OCI-LY3 (cell line): Measurements from ENCODE around the gene SPEM2.

Source experiments
- H2AFZ ChIP-seq: fragments of 200-600, 300-600 bp; shearing (Covaris generic); 2 replicates; pipeline ENCODE4 v1.6.0; 2014; ENCODE audit warnings: antibody characterized with exemption, low read depth, low read length
- H3K27ac ChIP-seq: fragments of 200-600, 300-600 bp; sonication (generic); 2 replicates; pipeline ENCODE4 v1.5.1; 2014; ENCODE audit warnings: mild to moderate bottlenecking, low read length, moderate library complexity, mixed read lengths
- H3K27me3 ChIP-seq: fragments of 200-600, 300-600 bp; sonication (generic); 2 replicates; pipeline ENCODE4 v1.6.1; 2014; ENCODE audit warnings: low read depth, low read length, mixed read lengths
- H3K36me3 ChIP-seq: fragments of 200-600, 300-600 bp; sonication (generic); replicated peaks from 2 replicates; pipeline ENCODE3; 2014; ENCODE audit warnings: low read depth, low read length, mixed read lengths
- H3K4me1 ChIP-seq: fragments of 300-600, 200-600 bp; sonication (generic); 2 replicates; pipeline ENCODE4 v1.6.1; 2014; ENCODE audit warnings: low read length, mixed read lengths
- H3K4me2 ChIP-seq: fragments of 200-600, 300-600 bp; sonication (generic); 2 replicates; pipeline ENCODE4 v1.6.1; 2014; ENCODE audit warnings: low read length, mixed read lengths
- H3K4me3 ChIP-seq: fragments of 300-600, 200-600 bp; sonication (generic); 2 replicates; pipeline ENCODE4 v1.5.1; 2014; ENCODE audit warnings: antibody characterized with exemption, mild to moderate bottlenecking, low read length, moderate library complexity
- H3K79me2 ChIP-seq: fragments of 300-600, 200-600 bp; shearing (Covaris generic); 2 replicates; pipeline ENCODE4 v1.6.1; 2014; ENCODE audit warnings: mild to moderate bottlenecking, low read length, mixed read lengths
- H3K9ac ChIP-seq: fragments of 300-600, 200-600 bp; shearing (Covaris generic); 2 replicates; pipeline ENCODE4 v1.6.0; 2014; ENCODE audit warnings: mild to moderate bottlenecking, low read length, moderate library complexity
- H3K9me3 ChIP-seq: fragments of 200-600, 300-600 bp; shearing (Covaris generic); 2 replicates; pipeline ENCODE4 v1.6.1; 2014; ENCODE audit warnings: low read length, mixed read lengths; ENCODE audit not compliant: insufficient read depth
- H4K20me1 ChIP-seq: fragments of 200-600, 300-600 bp; sonication (generic); 2 replicates; pipeline ENCODE4 v1.6.1; 2016; ENCODE audit warnings: low read length, mixed read lengths; ENCODE audit not compliant: insufficient read depth
- CTCF ChIP-seq: fragments of 200-600, 300-600 bp; sonication (generic); IDR thresholded peaks from 2 replicates; pipeline ENCODE4 v1.5.1; 2014; ENCODE audit warnings: antibody characterized with exemption, low read length, low read depth
- EZH2phosphoT487 ChIP-seq: fragments of 200-600 bp; shearing (Covaris generic); IDR thresholded peaks from 2 replicates; pipeline ENCODE4 v1.6.1; 2018; ENCODE audit warnings: antibody characterized with exemption, mixed run types, low read depth

SPEM2 gene

GRCh38 chr17:7425316-7425715 is at the start of gene SPEM2:
TSS of gene SPEM2 (plus strand) at chr17:7425616. CDS start at chr17:7425689, 73 bp downstream.
- no peak within 1 kb of the TSS for H3K27ac ChIP-seq
- no peaks in the 10 kb centered on the region for H3K9me3 ChIP-seq
- no peak within 1 kb of the TSS for H2AFZ ChIP-seq
- H3K36me3 ChIP-seq: no peaks in the 10 kb centered on the region
- TF ChIP-seq CTCF (no peak), EZH2phosphoT487 (no peak)
- H3K27me3 ChIP-seq: no peaks in the 10 kb centered on the region
- H3K4me2 ChIP-seq: no peak within 1 kb of the TSS
- H4K20me1 ChIP-seq: no peaks in the 10 kb centered on the region
- no peaks in the 10 kb centered on the region for H3K4me1 ChIP-seq
- H3K4me3 ChIP-seq: no peak within 1 kb of the TSS
- no peaks in the 10 kb centered on the region for H3K79me2 ChIP-seq
- H3K9ac ChIP-seq: no peak within 1 kb of the TSS

- TF ChIP-seq EZH2phosphoT487: no peak
- no peak for TF ChIP-seq CTCF
- no peaks in the 10 kb centered on the region for H3K79me2 ChIP-seq
- no peak overlapping the region for H3K4me3 ChIP-seq
- H3K36me3 ChIP-seq: no peaks in the 10 kb centered on the region
- peaks cover 5% of the 10 kb centered on the region; the same call in 1 of the 2 replicates for H3K4me1 ChIP-seq
- no peaks in the 10 kb centered on the region for H4K20me1 ChIP-seq
- no peak overlapping the region for H3K9ac ChIP-seq
- H3K27ac ChIP-seq: no peak overlapping the region
- H3K4me2 ChIP-seq: no peak overlapping the region
- H2AFZ ChIP-seq: no peak overlapping the region
- H3K27me3 ChIP-seq: no peaks in the 10 kb centered on the region
- 0 out of 2 replicates have a peak, but pooled peaks cover 5% of the 10 kb centered on the region for H3K9me3 ChIP-seq
Observed at GRCh38 chr17:7379134-7379533, 46.3 kb upstream of the SPEM2 start.

- Histone ChIP-seq H3K9me3 (0 out of 2 replicates have a peak, but pooled peaks cover 5% of the 10 kb centered on the region), H3K79me2 (no peaks in the 10 kb centered on the region), H4K20me1 (no peaks in the 10 kb centered on the region), H3K4me3 (no peak overlapping the region), H2AFZ (no peak overlapping the region), H3K9ac (no peak overlapping the region), H3K27me3 (no peaks in the 10 kb centered on the region), H3K4me2 (no peak overlapping the region), H3K4me1 (peaks cover 9% of the 10 kb centered on the region; the same call in 1 of the 2 replicates), H3K27ac (no peak overlapping the region), H3K36me3 (no peaks in the 10 kb centered on the region)
- TF ChIP-seq CTCF (no peak), EZH2phosphoT487 (no peak)
Observed at GRCh38 chr17:7380321-7380720, 45.1 kb upstream of the SPEM2 start.

GRCh38 chr17:7380855-7381683 is 44.3 kb upstream of the SPEM2 start, which contains the start of gene TNK1:
TSS of gene TNK1 (plus strand) at chr17:7381089. CDS start at chr17:7382927, 1,838 bp downstream.
- H3K9me3 ChIP-seq: 0 out of 2 replicates have a peak, but pooled peaks cover 5% of the 10 kb centered on the region
- H3K4me1 ChIP-seq: peaks cover 9% of the 10 kb centered on the region; the same call in 1 of the 2 replicates
- no peaks in the 10 kb centered on the region for H3K79me2 ChIP-seq
- no peak within 1 kb of the TSS for H3K27ac ChIP-seq
- no peak for TF ChIP-seq CTCF
- no peak for TF ChIP-seq EZH2phosphoT487
- H3K4me3 ChIP-seq: no peak within 1 kb of the TSS
- no peaks in the 10 kb centered on the region for H3K27me3 ChIP-seq
- no peaks in the 10 kb centered on the region for H4K20me1 ChIP-seq
- no peak within 1 kb of the TSS for H2AFZ ChIP-seq
- H3K4me2 ChIP-seq: no peak within 1 kb of the TSS
- H3K36me3 ChIP-seq: no peaks in the 10 kb centered on the region
- H3K9ac ChIP-seq: no peak within 1 kb of the TSS
